Globus pallidus (tissue), 1 donor: ENCODE data around the gene TTN.

Source experiments
- DNase-seq: peaks from one replicate; pipeline ENCODE4 v3.0.0-alpha.2; 2015; ENCODE audit warnings: low spot score

The TTN gene

DNA sequence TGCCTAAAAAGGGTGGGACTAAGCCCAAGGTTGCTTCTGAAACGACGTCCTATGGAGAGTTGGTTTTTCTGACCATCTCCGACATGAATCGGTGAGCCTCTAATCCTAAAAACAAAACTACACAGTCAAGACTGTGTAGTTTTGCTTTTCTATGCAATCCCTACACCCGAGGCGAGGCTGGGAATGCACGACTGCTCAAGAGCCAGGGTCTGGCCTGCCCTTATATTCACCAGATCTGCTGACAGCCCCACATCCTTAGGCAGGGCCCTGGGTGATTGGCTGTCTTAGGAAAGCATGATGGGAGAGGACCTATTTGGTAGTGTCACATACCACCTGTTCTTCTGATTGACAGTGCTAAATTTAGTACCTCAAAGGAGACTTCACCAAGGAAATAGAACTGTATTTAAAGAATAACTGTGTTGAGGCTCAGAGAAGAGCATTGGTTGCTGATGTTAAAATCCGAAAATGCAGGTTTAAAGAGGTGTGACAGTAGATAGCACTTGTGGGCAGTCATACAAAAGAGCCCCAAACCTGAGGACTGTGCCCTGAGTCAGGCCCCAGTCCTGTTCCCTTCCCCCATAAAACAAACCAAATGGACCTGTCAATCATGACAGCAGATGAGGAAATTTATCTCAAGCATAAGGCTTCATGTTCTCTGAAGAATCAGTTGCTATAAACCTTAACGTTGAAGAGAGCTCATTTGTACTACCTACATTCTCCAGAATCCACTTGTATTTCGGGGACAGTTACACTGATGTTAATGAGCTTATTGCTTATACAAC is at the start of gene TTN:
Gene TTN, minus strand, starts transcription at position 197 of the 782 bp plus-strand sequence. CDS start 2,781 bp downstream, outside the sequence.
- no peak for DNase-seq

DNA sequence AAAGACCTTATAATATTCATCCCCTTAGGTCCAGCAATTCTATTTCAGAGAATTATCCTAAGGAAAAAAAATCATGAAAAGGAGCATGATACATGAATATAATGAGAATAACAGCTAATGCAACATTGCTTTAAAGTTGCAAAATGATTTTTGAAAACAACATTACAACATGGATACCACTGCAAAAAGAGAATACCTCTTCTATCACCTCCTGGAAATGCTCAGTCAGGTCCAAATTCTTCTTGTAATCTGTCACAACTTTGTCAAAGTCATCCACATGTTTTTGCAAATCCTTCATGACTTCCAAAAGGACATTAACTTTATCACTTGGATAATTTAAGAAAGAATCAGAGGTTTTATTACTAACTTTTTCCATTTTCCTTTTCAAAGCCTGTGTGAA is 47.9 kb upstream of the TTN start:
- DNase-seq = no peak

DNA sequence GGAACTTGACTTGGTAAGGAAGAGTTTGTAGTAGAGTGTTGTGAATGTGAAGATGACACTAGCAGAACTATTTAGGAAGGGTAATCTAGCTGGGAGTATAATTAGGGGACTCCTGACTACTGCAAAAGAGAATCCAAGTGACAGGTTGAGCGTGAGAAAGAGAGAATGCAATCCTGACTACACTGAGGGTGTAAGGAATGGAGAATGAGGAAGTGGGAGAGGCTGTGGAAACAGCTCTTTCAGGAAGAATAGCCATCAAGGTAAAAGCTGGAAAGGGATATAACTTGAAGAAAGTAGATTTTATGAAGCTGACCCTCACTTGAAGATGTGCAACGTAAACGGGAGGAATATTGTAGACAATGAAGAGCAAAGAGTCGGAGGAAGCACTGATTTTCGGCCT is 41.1 kb upstream of the TTN start:
- DNase-seq = no peak

DNA sequence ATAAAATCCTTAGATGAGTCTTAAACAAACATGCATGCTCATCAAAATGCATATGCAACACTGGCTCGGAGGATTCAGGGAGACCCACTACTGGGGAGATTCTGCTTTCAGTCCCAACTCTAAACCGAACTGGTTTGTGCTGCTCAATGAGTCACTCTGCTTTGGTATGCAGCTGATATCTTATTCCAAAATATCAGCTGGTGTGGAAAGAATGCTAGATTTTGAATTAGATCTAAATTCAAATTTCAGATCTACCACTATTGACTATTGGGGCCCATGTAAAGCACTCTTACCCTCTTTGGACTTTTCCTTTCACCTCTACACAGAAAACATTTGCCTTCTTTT is 39.2 kb upstream of the TTN start:
- no peak for DNase-seq

DNA sequence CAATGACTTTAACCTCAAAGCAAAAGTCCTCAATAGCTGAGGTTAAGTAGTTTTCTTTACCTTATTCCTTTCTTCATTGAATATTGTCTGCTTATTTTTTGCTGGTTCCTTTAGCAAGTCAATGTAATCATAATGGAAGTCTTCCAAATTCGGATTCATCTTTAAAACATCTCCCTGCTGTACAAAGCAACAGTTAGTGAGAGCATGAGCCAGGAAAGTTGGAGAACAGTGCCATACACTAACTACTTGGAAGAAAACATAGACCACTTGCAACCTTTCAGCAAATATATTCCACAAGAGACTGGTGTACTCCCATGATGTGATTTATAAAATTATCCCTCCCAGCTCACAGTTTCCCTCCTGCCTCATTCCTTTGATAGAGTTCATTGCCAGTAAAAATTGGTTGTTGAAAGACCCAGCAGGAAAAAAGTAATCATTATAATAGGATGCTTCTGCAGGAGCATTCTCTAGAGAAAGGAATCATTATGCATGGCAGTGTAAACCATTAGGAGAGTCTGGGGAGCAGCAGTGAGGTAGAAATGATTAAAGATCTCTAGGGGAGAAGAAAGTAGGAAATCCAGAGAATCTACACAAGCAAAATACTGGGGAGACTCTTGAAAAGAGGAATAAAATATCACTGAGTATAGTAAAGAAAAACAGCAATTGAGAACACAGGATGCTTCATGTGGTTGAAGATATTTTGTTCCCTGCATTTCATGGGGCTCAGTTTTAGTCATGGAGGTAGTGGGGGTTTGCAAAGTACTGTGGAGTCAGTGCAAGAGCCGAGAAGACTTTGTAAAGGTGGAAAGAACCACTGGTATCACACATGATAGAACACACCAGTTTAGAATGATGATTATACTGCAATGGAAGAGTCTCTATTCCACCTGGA is 38.6 kb upstream of the TTN start:
- DNase-seq = no peak

DNA sequence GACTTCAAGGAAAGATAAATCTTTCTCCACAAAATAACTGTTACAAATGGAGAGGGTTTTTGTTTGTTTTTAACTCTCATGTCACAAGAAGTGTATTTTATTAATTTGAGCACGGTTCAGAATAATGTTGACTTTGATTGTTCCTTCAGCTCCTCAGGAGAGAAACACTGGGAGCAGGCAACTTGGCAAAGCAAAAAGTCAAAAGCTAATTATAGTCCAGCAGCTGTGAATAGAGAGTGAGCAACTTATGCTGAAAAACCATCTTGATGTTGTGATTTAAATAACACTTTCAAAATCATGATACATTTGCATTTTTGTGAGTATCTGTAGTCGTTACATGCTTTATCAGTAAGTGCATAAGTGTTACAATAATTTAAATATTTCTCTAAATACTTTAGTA is 37.5 kb upstream of the TTN start:
- DNase-seq = no peak

DNA sequence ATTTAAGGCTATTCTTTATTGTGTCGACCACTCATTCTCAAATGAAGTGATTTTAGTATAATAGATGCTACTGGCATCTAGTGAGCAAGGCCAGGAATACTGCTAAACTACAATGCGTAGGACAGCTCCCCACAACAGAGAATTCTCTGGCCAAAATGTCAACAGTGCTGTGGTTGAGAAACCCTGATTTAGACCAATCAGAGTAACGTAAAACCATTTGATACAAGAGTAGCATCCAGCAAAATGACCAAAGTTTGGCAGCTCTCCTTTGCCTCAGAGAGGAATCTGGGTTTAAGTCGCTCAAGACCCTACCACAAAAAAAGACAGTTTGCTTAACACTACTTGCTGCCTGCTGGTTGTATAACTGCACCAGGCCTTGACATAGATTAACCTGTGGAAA is 37.0 kb upstream of the TTN start:
- DNase-seq = no peak

DNA sequence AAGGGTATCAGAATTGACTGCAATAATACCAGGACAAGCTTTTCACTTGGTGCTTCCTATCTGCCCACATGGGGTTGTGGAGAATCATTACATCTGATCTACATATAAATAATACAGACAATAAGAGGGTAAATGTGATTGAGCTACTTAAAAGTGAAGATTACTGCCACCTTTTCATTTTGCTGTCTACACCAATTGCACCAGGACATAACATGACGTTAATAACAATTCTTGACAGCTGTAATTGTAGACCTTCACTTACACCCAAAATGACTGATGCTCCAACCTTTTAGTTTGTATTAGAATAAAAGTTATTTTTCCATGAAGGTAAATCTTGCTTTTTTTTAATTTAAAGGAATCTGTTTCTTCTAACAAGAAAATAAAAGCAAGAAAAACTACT is 36.5 kb upstream of the TTN start:
- no peak for DNase-seq

DNA sequence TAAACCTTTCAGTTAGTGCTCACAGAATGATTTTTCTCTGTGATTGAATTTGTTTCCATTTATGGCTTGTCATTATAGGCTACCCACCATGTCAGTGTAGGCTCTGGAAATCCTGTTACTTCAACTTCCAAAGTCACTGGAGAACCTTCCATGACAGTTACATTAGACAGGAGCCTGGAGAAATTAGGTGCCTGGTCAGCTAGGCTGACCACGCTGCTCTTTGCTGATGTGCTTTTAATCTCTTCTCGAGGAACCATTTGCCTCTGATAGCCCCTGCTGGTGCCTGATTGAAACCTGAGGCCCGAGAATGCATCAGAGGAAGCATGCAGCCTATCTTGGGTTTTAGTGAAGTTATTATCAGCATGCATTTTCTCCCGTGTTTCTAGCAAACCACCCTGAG is 29.6 kb upstream of the TTN start:
- no peak for DNase-seq

DNA sequence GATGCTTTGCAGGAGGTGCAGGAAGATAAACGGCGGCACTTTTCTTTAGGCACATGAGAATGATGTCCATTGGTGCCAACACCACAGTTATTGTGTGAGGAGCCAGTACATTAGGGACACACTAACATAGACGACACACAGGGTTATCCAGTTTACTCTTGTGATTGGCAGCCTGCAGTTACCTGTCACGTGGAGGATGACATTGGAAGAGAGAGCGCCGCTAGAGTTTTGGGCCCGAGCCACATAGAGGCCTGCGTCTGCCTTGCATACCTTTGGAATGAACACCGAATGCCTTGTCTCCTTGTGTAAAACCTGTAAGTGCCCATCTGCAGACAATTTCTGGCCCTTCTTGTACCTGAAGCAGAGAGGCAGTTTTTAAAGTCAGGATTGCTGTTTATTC is 26.9 kb upstream of the TTN start:
- DNase-seq = no peak

DNA sequence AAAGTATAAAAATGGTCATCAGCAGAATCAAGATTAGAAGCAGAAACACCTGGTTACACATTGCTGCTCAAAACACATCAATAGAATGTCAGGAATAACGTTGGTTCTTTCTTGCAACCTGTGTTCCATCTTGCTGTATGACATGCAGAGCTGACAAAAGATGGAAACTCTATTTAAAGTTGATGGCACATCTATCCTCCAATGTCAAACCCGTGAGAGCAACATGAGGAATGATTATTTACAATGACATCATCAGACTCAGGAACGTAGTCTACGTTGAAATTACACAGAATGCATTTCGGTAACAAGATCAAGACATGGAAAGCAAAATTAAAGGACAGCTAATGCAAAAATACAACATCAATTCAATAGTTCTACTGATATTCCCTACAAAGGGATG is 26.2 kb upstream of the TTN start:
- DNase-seq = no peak

DNA sequence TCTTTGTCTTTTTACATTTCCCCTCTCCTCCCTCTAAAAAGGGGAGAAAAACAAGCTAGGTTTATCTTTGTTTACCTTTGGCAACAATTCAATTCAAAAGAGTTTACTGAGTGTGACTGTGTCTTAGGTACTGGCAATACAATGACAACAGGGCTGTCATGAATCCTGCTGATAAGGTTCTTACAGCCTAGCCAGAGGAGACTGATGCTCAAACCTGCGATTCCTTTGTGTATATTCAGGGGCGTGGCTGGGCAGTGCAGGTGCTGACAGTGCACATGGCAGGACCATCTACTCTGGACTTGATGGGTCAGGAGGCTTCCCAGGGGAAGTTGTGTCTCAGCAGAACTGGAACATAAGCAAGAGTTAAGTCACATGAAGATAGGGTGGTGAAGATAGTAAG is 23.2 kb upstream of the TTN start:
- DNase-seq = no peak

DNA sequence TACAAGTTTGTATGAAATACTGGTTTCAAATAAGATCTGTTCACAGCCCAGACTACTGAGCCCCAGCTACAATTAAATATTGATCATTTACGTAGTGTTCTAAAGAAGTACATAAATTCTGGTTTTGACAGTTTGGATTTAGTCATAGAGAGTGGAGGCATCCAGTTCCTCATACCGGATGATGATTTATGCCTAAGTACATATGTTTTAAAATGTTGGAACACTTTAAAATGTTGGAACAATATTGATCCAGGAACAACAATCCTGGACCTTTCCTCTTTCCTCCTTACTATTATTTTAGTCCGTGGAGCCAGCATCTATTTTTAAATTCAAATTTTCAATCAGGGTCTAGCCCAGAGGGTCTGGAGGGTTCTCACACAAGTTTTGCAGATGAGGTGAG is 22.8 kb upstream of the TTN start:
- DNase-seq = no peak

DNA sequence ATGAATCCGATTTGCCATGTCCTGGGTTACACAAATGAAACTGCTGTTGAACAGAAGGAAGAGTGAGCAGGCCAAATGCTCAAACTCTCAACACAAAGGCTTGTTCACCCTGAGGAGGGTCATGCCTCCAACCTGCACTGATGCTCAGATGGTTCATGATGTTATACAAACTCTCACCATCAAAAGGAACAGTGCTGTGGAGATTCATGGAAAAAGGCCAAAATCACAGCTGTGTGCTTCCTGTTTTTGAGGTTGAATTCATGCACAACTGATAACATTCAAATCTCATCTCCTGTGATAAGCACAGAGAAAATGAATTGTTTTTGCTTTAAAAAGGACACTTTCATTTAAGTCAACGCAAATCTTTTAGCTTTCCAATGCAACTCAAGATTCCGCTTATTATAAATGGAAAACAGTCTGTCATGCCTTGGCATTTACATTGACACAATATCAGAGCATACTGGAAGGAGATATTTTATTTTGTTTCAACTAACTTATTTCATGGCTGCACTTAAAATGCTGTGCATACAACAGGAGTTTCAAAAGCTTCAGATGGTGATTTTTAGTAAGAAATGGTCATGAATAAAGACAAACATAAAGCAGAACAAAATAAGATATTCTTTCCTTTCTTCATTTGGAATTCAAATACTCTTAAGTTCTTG is 22.2 kb upstream of the TTN start:
- DNase-seq = no peak

DNA sequence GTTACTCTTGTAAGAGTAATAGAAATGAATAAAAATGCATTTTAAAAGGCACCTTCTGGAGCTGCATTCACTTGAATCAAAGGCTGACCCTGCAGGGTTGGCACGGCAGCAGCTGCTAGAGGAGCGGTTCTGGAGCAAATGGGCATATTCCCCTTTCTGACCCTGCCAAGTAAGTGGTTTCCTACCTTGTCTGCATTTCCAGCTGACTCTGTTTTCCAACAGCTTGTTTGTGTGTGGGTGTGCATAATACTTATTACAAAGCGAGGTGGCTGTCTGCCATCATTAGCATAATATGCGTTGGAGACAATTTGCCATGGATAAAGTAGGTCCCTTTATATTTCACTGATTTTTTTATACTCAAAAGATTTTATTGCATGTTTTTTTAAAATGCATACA is 21.3 kb upstream of the TTN start:
- DNase-seq = no peak

DNA sequence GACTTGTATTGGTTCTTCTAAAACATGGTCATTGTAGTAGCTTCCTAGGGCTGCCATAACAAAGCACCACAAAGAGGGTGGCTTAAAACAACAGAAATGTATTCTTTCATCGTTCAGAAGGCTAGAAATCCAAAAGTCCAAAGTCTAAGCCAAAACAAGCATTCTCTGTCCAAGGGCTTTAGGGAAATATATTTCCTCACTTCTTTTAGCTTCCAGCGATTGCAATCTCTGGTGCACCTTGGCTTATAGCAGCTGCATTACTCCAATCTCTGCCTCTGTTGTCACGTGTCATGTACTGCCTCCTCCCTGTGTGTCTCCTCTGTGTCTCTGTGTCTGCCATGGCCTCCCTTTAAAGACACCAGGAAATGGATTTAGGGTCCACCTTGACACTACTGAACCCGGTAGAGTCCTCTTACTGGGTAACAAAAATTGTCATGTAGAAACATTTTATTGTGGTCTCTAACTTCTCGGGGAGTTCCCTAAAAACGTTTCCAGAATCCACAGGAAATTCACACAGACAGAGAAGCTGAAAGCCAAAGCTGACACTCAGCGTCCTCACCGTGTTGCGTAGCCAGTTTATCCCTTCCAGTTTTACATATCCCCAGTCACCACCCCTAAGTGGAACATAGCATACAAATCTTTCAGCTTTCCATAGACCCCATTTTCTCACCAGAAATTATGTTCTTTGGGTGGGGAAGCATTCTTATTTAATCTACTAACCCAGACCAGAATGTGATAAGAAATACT is 20.7 kb upstream of the TTN start:
- DNase-seq = no peak

DNA sequence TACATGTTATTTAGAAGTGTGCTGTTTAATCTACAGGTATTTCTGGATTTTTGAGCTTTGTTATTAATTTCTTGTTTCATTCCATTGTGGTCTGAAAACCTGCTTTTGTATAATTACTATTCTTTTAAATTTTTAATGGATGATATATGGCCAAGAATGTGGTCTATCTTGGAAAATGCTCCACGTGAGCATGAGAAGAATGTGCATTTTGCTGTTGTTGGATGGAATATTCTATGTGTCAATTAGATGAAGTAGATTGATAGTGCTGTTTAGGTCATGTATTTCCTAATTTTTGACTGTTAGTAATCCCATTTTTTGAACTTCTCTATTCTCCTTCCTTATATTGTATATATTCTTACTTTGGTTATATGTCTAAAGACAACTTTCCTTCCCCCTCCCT is 19.9 kb upstream of the TTN start:
- no peak for DNase-seq

DNA sequence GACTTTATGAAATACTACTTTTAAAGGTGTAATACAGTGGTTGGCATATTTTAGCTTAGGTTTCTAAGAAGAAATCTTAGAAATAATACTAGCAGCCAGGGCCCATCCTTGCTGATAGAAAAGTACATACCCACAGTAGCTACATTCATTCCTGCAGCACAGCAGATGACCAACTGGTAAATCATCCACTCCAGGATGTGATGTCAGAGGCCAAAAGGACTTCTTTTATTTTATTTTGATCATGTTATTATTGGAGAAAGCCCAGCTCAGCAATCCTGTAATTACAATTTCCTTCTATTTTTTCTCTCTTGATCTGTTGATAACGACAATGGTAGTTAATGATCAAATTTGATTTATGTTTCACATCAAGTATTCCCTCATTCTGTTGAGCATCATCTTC is 18.0 kb upstream of the TTN start:
- no peak for DNase-seq

DNA sequence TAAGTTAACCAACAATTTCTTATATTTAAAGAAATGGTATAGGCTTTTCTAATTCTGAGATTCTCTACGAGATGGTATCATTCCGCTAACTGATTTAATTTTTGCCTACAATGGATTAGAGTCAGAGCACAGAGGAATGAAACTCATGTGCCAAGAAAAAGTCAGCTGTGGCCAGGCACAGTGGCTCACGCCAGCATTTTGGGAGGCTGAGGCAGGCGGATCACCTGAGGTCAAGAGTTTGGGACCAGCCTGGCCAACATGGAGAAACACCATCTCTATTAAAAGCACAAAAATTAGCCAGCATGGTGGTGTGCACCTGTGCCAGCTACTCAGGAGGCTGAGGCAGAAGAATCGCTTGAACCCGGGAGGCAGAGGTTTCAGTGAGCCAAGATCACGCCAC is 17.0 kb upstream of the TTN start:
- DNase-seq = no peak

DNA sequence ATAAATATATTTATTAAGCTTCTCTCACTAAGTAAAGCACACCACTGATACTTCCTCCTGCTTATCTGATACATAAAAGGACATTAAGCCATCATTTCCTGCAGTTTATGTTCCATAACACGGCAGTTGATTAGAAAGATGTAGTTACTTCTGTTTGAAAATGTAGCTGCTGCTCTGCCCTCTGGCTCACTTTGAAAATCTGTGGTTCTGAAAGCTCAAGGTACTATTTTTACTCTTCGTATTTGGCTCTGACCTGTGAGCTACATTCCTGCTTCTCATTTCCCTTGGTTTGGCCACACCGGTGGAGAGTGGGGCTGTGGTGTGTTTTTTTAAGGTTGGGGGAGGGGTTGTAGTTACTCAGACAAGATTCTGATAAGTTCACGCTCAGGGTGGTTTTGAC is 12.8 kb upstream of the TTN start:
- DNase-seq = no peak

DNA sequence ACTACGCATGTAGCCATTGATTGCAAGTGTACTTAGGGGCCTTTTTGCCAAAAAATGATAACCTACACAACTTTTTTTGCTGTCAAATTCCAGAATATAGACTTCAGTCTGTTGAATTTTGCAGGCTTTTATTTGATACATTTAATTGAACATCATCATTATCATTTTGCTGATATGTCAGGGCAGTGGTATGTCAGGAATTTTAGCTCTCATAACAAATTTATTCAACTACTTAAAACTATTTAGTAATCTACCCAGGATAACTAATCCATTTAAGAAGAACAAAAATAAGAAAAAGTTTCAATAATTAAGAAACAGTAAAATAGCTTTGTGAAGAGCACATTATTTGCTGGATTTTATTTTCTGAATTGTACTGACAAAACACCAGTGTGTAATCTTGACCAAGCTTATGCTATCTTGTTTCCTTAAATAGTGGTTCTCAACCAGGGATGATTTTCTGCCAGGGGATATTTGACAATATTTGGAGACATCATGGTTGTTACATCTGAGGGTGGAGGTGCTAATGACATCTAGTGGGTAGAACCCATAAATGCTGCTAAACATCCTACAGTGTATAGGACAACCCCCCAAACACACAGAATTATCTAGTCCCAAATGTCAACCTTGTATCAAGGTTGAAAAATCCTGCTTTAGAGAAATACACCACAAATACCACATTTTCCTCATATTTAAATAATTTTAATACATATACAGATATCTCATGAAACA is 12.1 kb upstream of the TTN start:
- DNase-seq = no peak

DNA sequence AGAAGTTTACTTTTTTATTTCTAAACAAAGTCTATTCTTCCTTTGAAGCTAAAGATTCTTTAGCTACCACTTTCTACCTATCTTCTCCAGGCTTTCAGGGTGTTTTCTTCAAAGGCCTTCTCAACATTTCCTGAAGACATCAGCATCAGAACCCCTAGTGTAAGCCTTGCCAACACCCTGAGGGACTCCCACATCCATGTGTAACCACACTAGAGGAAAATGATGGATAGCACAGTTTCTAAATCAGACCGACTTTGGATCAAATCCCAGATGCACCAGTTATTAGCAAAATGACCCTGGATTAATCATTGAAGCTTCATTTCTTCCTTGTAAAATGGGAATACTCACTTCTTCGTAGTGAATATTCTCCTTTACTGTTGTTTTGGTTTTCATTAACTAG is 4.7 kb upstream of the TTN start:
- DNase-seq = no peak
